HG02678 (cell line): ENCODE measurements around the gene CFAP97D1.
"Not testable (repeated sequence)": the region's sequence is repeated elsewhere in the genome, so short reads cannot be mapped to it uniquely, and the experiment has no call there.

Experiments used
- ATAC-seq: cut with Tn5 transposase; IDR thresholded peaks from one replicate; pipeline ENCODE4 v1.9.1; 2021; ENCODE audit warnings: mild to moderate bottlenecking, moderate library complexity; ENCODE audit not compliant: unreplicated experiment

Gene CFAP97D1

GRCh38 chr17:43792668-43793067 lies 12.4 kb downstream of the CFAP97D1 start:
- not testable (repeated sequence) for ATAC-seq

- not testable (repeated sequence) for ATAC-seq
Observed at GRCh38 chr17:43798024-43798423, 17.8 kb downstream of the CFAP97D1 start.

GRCh38 chr17:43799047-43799446 lies 18.8 kb downstream of the CFAP97D1 start:
- ATAC-seq: no peak

- no peak for ATAC-seq
Observed at GRCh38 chr17:43800736-43801135, 20.5 kb downstream of the CFAP97D1 start.

GRCh38 chr17:43801844-43802243 lies 21.6 kb downstream of the CFAP97D1 start:
- ATAC-seq: no peak

GRCh38 chr17:43803758-43804157 lies 23.5 kb downstream of the CFAP97D1 start:
- ATAC-seq: no peak

- no peak for ATAC-seq
Observed at GRCh38 chr17:43805117-43805516, 24.9 kb downstream of the CFAP97D1 start.

- no peak for ATAC-seq
Observed at GRCh38 chr17:43808076-43808475, 27.8 kb downstream of the CFAP97D1 start.

- no peak for ATAC-seq
Observed at GRCh38 chr17:43809121-43809520, 28.9 kb downstream of the CFAP97D1 start.

GRCh38 chr17:43810226-43810715 lies 30.0 kb downstream of the CFAP97D1 start:
- no peak for ATAC-seq

- no peak for ATAC-seq
Observed at GRCh38 chr17:43810823-43811222, 30.6 kb downstream of the CFAP97D1 start.

- ATAC-seq: no peak
Observed at GRCh38 chr17:43812396-43813265, 32.4 kb downstream of the CFAP97D1 start.

- ATAC-seq: no peak
Observed at GRCh38 chr17:43813386-43813785, 33.2 kb downstream of the CFAP97D1 start.

GRCh38 chr17:43814026-43814425 lies 33.8 kb downstream of the CFAP97D1 start:
- no peak for ATAC-seq

- no peak for ATAC-seq
Observed at GRCh38 chr17:43814714-43815113, 34.5 kb downstream of the CFAP97D1 start.

GRCh38 chr17:43816336-43817320 lies 36.4 kb downstream of the CFAP97D1 start:
- no peak for ATAC-seq

GRCh38 chr17:43817826-43818225 lies 37.6 kb downstream of the CFAP97D1 start:
- no peak for ATAC-seq

- no peak for ATAC-seq
Observed at GRCh38 chr17:43818966-43819365, 38.7 kb downstream of the CFAP97D1 start.

- no peak for ATAC-seq
Observed at GRCh38 chr17:43820759-43821158, 40.5 kb downstream of the CFAP97D1 start.

GRCh38 chr17:43822570-43823190 lies 42.4 kb downstream of the CFAP97D1 start:
- no peak for ATAC-seq
